HUES6 (cell line): ENCODE results near the gene HMGCL.

Source experiments
- H3K27ac ChIP-seq: 2 replicates; pipeline ENCODE4 v1.7.0; 2013; ENCODE audit warnings: low read depth, mild to moderate bottlenecking, low read length, inconsistent platforms
- H3K27me3 ChIP-seq: 2 replicates; pipeline ENCODE4 v1.6.1; 2013; ENCODE audit warnings: low read length; ENCODE audit not compliant: control insufficient read depth, insufficient read depth
- H3K36me3 ChIP-seq: 2 replicates; pipeline ENCODE4 v1.6.1; 2013; ENCODE audit warnings: low read length; ENCODE audit not compliant: control insufficient read depth, insufficient read depth
- H3K4me1 ChIP-seq: 2 replicates; pipeline ENCODE4 v1.6.1; 2013; ENCODE audit warnings: low read length; ENCODE audit not compliant: control insufficient read depth, insufficient read depth
- H3K4me3 ChIP-seq: 2 replicates; pipeline ENCODE4 v1.5.1; 2013; ENCODE audit warnings: low read depth, low read length
- H3K9ac ChIP-seq: one replicate; pipeline ENCODE4 v1.6.1; 2013; ENCODE audit warnings: mild to moderate bottlenecking, low read length
- H3K9me3 ChIP-seq: 2 replicates; pipeline ENCODE4 v1.6.1; 2013; ENCODE audit warnings: low read depth, low read length; ENCODE audit not compliant: control insufficient read depth, insufficient read depth

Gene HMGCL

DNA sequence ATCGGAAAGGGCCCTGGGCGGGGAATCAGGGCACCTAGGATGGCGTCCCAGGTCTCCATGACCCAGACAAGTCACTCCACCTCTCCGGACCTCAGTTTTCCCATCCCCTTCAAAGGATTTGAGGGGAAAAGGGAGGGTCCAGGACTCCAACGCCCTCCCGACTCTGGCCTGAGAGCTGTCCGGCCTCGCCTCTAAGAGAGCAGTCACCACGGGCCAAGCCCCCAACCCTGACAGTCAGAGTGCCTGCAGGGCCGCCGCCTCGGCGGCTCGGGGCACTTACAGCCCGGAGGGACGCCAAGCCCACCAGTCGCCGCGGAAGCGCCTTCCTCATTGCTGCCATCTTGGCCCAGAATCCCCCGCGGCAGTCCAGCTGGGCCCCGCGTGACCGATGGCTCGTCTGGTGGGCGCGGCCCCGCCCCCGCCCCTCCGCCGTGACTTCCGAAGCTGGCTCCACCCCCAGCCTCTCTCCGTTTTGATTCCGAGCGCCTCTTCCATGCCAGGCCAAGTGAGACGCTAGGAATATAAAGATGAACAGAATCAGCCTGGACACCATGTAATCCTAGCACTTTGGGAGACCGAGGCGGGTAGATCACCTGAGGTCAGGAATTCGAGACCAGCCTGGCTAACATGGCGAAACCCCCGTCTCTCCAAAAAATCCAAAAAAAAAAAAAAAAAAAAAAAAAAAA, at the start of gene HMGCL:
Gene HMGCL (minus strand): TSS at position 354 of the 686 bp plus-strand sequence. CDS start 14 bp downstream, at position 340.
- H3K9me3 ChIP-seq, result no peaks in the 10 kb centered on the region
- H3K27me3 ChIP-seq, result no peaks in the 10 kb centered on the region
- peak within 1 kb of the TSS; percentile 97 for H3K9ac ChIP-seq
- no peaks in the 10 kb centered on the region for H3K36me3 ChIP-seq
- H3K4me1 ChIP-seq, result 0 out of 2 replicates have a peak, but pooled peaks cover 3% of the 10 kb centered on the region
- H3K27ac ChIP-seq, result peak within 1 kb of the TSS; percentile 69; the same call in 1 of the 2 replicates
- peak within 1 kb of the TSS; percentile 91 for H3K4me3 ChIP-seq

DNA sequence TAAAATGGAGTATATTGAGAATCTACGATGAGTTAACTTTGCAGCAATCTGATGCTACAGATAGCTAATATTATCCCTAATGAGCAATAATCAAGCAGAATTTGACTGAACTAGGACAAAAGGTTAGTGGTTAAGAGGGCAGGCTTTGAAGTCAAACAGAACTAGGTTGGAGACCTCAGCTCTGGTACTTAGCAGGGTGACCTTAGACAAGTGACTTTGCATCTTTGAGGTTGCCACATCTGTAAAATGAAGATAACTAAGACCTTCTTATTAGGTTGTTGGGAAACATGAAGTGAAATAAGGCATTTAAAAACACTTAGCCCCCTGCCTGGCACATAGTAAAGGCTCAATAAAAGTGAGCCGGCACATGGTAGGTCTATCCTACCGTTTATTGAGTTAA, 47.2 kb upstream of the HMGCL start:
- peaks cover 7% of the 10 kb centered on the region; the same call in 1 of the 2 replicates for H3K4me1 ChIP-seq
- no peak overlapping the region for H3K27ac ChIP-seq
- H3K36me3 ChIP-seq, result no peaks in the 10 kb centered on the region
- H3K27me3 ChIP-seq, result peaks cover 19% of the 10 kb centered on the region
- H3K9me3 ChIP-seq, result no peaks in the 10 kb centered on the region
- H3K9ac ChIP-seq, result no peak overlapping the region
- H3K4me3 ChIP-seq, result no peak overlapping the region

DNA sequence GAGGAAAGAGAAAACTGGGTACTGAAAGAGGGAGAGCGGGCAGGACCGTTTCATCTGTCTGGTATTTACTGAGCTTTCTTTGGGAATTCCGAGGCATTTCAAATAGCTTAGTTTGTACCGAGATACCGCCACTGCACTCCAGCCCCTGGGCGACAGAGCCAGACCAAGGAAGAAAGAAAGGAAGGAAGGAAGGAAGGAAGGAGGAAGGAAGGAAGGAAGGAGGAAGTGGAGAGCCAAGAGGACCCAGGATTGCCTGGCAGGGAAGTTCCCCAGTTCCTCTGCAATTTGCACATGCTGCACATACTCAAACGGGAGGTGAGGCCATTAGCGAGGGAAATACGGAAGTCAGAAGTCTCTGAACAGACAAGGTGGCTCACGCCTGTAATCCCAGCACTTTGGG, 43.8 kb upstream of the HMGCL start:
- no peaks in the 10 kb centered on the region for H3K36me3 ChIP-seq
- no peak overlapping the region for H3K9ac ChIP-seq
- peaks cover 10% of the 10 kb centered on the region; the same call in 1 of the 2 replicates for H3K4me1 ChIP-seq
- no peaks in the 10 kb centered on the region for H3K9me3 ChIP-seq
- H3K27me3 ChIP-seq, result peaks cover 42% of the 10 kb centered on the region
- peak overlapping the region; percentile 86 for H3K4me3 ChIP-seq
- H3K27ac ChIP-seq, result no peak overlapping the region

DNA sequence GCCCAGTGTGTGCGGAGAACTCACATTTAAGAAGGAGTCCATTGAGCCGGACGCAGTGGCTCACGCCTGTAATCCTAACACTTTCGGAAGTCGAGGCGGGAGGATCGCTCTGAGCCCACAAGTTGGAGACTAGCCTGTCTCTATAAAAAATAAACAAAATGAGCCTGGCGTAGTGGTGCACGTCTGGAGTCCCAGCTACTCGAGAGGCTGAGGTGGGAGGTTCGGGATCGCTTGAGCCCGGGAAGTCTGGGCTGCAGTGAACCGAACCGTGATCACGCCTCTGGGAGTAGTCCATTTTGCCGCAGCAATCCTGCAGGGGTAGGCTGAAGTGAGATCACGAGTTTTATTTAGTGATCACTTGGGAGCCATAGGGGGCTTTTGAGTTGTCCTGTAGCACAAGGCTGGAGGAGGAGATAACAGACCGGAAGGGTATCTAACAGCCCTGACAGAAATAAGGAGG, 43.4 kb upstream of the HMGCL start:
- Histone ChIP-seq H3K9me3 (no peaks in the 10 kb centered on the region), H3K27ac (no peak overlapping the region), H3K36me3 (no peaks in the 10 kb centered on the region), H3K4me1 (peaks cover 10% of the 10 kb centered on the region; the same call in 1 of the 2 replicates), H3K9ac (no peak overlapping the region), H3K27me3 (peaks cover 42% of the 10 kb centered on the region), H3K4me3 (peak overlapping the region; percentile 86)

DNA sequence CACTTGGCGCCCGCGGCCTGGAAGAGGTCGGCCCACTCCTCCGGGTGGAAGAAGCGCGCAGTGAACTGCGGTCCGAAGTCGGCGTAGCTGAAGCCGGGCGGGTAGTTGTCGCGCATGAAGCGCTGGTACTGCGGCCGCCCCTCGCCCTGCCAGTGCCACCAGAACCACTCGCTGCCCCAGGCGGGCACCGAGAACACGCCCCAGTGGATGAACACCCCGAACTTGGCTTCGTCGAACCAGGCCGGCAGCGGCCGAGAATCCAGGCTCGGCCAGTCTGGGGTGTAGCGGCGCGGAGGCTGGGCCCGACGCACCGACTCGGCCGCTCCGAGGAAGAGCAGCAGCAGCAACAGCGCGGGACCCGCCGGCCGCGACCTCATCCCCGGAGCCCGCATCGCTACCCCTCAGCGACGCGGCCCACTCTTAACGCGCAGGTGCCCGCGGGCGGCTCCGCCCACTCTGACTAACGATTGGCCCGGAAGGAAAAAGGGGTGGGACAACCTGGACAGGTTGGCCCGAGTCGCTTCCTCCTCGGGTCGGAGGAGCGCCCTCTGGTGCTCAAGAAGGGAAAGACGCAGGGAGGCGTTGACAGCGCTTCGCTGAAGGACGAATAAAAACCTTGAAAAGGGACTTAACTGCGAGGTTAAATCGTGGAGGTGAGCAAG, 42.8 kb upstream of the HMGCL start, which contains the start of gene FUCA1:
Gene FUCA1 (minus strand): TSS at position 396 of the 662 bp plus-strand sequence. CDS start 4 bp downstream, at position 392.
- Histone ChIP-seq H3K4me1 (peaks cover 10% of the 10 kb centered on the region; the same call in 1 of the 2 replicates), H3K27ac (no peak within 1 kb of the TSS), H3K27me3 (peaks cover 42% of the 10 kb centered on the region)

DNA sequence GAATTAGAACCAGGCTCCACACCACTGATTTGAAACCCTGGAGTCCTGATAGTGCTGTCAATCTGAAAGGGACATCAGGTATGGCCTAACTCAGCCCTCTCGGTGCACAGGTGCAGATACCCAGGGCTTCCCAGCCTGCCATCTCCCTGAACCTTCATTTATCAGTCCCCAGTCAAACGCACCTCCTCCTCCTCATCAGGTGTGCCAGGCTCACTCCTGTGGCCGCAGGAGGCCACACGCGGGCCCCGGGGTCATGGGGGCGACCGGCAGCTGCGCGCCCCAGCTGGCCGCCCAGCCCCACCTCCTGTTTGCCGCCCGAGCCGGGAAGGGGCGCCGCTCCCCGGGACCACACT, 42.3 kb upstream of the HMGCL start:
- H3K27ac ChIP-seq, result no peak overlapping the region
- H3K9ac ChIP-seq, result peak overlapping the region; percentile 36
- H3K4me1 ChIP-seq, result peaks cover 10% of the 10 kb centered on the region; the same call in 1 of the 2 replicates
- H3K27me3 ChIP-seq, result peaks cover 42% of the 10 kb centered on the region
- H3K9me3 ChIP-seq, result no peaks in the 10 kb centered on the region
- no peaks in the 10 kb centered on the region for H3K36me3 ChIP-seq
- H3K4me3 ChIP-seq, result peak overlapping the region; percentile 86

More for the DNA sequence above, 42.8 kb upstream of the HMGCL start, which contains the start of gene FUCA1:
- H3K9me3 ChIP-seq, result no peaks in the 10 kb centered on the region
- H3K9ac ChIP-seq, result peak within 1 kb of the TSS; percentile 36
- H3K4me3 ChIP-seq, result peak within 1 kb of the TSS; percentile 86
- no peaks in the 10 kb centered on the region for H3K36me3 ChIP-seq

DNA sequence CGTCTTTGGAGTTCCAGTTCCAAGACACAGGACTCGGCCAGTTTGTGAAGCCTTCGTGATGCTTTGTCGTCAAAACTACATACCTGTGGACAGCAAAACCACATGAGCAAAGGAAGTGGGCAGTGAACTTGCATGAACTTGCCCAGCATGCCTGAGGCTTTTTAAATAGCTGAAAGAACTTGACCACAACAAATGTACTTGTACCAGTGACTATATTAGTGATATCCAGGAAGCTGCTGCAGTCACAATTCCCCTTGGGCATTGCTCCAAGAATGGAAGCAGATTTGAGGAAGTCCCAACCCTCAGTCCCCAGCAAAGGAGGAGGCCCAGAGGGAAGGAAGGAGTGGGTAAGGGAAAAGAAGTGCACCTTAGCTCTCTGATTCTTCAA, 40.3 kb upstream of the HMGCL start:
- Histone ChIP-seq H3K27ac (no peak overlapping the region), H3K27me3 (peaks cover 42% of the 10 kb centered on the region), H3K9ac (no peak overlapping the region), H3K36me3 (no peaks in the 10 kb centered on the region), H3K4me1 (peaks cover 10% of the 10 kb centered on the region; the same call in 1 of the 2 replicates), H3K9me3 (no peaks in the 10 kb centered on the region), H3K4me3 (no peak overlapping the region)

DNA sequence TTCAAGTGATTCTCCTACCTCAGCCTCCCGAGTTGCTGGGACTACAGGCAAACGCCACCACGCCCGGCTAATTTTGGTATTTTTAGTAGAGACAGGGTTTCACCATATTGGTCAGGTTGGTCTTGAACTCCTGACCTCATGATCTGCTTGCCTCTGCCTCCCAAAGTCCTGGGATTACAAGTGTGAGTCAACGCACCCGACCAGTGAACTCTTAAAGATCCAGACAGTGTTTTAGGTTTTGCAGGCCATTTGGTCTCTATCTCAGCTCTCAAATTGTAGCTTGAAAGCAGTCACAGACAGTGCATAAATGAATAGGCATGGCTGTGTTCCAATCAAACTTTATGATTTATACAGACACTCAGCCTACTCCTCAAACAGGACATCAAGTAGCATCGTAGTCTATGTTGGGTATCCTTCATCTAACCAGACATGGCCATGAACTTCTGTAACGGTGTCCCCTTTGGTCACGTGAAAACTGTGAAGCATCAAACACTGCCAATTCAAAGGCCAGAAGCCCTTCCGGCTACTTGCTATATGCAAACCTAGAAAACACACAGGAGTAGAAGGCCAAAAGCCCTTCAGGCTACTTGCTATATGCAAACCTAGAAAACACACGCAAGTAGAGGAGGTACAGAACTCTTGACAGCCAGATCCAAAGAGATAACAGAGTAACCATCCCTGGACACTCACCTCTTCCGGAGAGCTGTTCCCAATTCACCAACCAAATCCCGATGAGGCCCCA, 39.7 kb upstream of the HMGCL start:
- Histone ChIP-seq H3K4me3 (no peak overlapping the region), H3K27me3 (peaks cover 42% of the 10 kb centered on the region), H3K9ac (no peak overlapping the region), H3K27ac (no peak overlapping the region), H3K4me1 (peaks cover 10% of the 10 kb centered on the region; the same call in 1 of the 2 replicates), H3K36me3 (no peaks in the 10 kb centered on the region), H3K9me3 (no peaks in the 10 kb centered on the region)

DNA sequence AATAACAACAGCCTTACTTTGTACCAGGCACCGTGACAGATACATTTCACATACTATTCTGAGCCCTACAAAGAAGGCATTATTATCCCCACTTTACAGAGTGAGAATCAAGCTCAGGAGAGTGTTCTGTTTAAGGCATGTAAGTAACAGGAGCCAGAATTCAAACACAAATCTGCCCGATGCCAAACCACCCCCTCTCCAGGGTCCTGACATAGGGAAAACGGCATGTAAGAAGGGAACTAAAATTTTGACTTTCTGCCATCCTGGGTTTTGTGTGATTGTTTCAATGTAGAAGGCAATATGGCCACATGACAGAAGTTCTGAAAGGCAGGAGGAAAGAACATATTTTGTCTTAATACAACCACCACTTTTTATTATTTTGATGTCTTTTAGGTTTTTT, 37.4 kb upstream of the HMGCL start:
- H3K4me1 ChIP-seq, result 0 out of 2 replicates have a peak, but pooled peaks cover 4% of the 10 kb centered on the region
- no peaks in the 10 kb centered on the region for H3K36me3 ChIP-seq
- no peak overlapping the region for H3K9ac ChIP-seq

DNA sequence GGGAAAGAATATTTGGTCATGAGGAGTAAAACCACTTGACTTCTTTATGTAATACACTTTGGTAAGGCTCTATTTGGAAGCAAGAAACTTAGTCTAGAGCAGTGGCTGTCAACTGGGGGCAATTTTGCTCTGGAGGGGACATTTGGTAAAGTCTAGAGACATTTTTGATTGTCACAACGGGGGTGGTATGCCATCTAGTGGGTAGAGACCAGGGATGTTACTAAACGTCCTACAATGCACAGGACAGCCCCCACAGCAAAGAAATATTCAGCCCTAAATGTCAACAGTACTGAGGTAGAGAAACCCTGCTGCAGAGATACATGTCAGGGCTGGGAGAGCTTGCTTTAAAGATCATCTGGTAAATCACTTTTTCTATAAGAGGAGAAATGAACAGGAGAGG, 29.3 kb upstream of the HMGCL start:
- no peaks in the 10 kb centered on the region for H3K4me1 ChIP-seq
- no peak overlapping the region for H3K9ac ChIP-seq
- H3K27ac ChIP-seq, result no peak overlapping the region
- no peaks in the 10 kb centered on the region for H3K27me3 ChIP-seq
- H3K9me3 ChIP-seq, result 0 out of 2 replicates have a peak, but pooled peaks cover 3% of the 10 kb centered on the region
- H3K36me3 ChIP-seq, result no peaks in the 10 kb centered on the region
- H3K4me3 ChIP-seq, result no peak overlapping the region

More for the DNA sequence above, 37.4 kb upstream of the HMGCL start:
- Histone ChIP-seq H3K9me3 (no peaks in the 10 kb centered on the region), H3K4me3 (no peak overlapping the region), H3K27ac (no peak overlapping the region), H3K27me3 (peaks cover 25% of the 10 kb centered on the region)
